HG03066 (cell line): ENCODE measurements around the gene DSCAM.
"Not testable (repeated sequence)": the region's sequence is repeated elsewhere in the genome, so short reads cannot be mapped to it uniquely, and the experiment has no call there.

Source experiments
- ATAC-seq: cut with Tn5 transposase; IDR thresholded peaks from one replicate; pipeline ENCODE4 v1.9.1; 2021; ENCODE audit warnings: low read depth; ENCODE audit not compliant: unreplicated experiment

The DSCAM gene

GRCh38 chr21:40208948-40209345 is 638.0 kb downstream of the DSCAM start:
- ATAC-seq, result no peak

DNA sequence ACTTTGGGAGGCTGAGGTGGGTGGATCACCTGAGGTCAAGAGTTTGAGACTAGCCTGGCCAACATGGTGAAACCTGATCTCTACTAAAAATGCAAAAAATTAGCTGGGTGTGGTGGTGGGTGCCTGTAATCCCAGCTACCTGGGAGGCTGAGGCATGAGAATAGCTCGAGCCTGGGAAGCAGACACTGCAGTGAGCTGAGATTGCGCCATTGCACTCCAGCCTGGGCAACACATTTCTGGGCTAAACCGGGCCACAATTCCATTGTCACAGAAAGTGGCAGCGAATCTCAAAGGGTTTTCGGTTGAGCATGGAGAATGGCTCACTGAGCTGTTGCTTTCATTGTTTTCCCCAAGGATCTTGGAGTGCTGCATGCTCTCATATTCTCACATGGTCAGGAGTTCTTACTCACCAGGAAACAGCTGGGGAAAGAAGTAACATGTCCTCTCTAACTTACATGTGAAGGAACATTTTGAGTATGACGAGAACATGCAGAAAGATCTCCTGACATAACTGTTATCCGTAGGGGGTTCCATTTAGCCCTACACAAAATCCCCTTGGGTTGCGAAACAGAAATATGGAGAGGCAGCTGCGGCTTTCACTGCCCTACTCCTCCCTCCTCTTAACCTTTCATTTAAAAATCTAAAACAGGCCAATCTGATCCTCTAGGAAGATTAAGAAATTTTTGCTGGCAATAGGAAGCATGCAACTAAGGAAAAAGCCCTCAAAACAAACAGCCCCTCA is 638.6 kb downstream of the DSCAM start:
- no peak for ATAC-seq

- ATAC-seq, result no peak
These were observed 646.0 kb downstream of the DSCAM start for GRCh38 chr21:40200946-40201345.

DNA sequence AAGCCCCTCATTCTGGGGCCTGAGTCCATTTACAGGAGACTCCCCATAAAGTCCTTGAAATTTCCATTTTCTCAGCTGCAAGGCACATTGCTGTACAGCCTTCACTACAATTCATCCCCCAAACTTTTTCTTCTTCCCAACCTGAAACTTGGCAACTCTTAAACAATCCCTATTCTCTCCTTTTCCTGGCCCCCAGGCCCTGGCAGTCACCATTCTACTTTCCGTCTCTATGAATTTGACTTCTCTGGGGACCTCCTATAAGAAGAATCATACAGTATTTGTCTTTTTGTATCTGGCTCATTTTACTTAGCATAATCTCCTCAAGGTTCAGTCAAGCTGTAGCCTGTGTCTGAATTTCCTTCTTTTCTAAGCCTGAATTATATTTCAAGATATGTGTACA is 646.8 kb downstream of the DSCAM start:
- no peak for ATAC-seq

GRCh38 chr21:40194185-40194980 is 652.6 kb downstream of the DSCAM start:
- ATAC-seq, result no peak

- ATAC-seq, result no peak
These were observed 655.3 kb downstream of the DSCAM start for GRCh38 chr21:40191616-40192015.

GRCh38 chr21:40191196-40191595 is 655.8 kb downstream of the DSCAM start:
- no peak for ATAC-seq

GRCh38 chr21:40187946-40188654 is 658.9 kb downstream of the DSCAM start:
- no peak for ATAC-seq

GRCh38 chr21:40187244-40187643 is 659.7 kb downstream of the DSCAM start:
- no peak for ATAC-seq

GRCh38 chr21:40186045-40186444 is 660.9 kb downstream of the DSCAM start:
- no peak for ATAC-seq

- no peak for ATAC-seq
These were observed 661.8 kb downstream of the DSCAM start for GRCh38 chr21:40185208-40185607.

DNA sequence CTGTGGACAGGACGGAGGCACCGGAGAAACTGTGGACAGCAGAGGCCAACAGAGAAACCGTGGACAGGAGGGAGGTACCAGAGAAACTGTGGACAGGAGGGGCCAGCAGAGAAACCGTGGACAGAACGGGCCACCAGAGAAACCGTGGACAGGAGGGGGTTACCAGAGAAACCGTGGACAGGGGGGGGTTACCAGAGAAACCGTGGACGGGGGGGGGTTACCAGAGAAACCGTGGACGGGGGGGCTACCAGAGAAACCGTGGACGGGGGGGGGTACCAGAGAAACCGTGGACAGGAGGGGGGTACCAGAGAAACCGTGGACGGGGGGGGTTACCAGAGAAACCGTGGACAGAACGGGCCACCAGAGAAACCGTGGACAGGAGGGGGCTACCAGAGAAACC is 664.5 kb downstream of the DSCAM start:
- not testable (repeated sequence) for ATAC-seq

DNA sequence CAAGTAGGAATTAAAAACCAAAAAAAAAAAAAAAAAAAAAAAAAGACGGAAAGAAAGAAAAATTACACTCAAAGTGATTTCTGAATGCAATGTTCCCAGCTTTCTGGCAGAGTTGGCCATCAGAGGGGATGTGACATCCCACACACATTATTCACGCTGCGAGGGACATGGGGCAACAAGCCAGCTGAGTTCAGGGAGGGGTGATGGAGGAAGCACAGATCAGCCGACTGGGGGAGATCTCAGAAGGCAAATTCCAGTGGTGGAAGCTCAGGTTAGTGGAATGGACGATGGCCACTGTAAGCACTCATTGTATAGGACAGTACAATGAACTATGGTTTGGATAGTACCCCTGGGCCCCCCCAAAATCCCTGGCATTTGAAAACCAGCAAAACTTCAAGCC is 667.8 kb downstream of the DSCAM start:
- no peak for ATAC-seq

DNA sequence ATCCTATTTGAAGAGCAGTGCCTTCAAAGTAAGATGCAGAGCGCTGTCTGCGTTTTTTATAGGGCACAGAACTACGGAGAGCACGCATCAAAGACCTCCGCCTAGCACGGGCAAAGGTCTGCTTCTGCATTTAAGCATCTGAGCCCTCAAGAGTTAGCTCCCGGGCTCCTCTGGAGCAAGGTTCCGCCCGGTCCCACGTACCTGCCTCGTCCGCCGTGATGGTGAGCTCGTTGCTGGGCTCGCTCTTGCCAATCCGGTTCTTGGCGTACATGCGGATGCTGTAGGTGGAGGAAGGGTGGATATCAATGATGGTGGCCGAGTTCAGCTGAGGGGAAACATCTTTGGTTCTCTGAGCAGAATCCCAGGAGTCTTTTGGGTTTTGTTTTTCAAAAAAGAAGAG is 668.2 kb downstream of the DSCAM start:
- no peak for ATAC-seq

DNA sequence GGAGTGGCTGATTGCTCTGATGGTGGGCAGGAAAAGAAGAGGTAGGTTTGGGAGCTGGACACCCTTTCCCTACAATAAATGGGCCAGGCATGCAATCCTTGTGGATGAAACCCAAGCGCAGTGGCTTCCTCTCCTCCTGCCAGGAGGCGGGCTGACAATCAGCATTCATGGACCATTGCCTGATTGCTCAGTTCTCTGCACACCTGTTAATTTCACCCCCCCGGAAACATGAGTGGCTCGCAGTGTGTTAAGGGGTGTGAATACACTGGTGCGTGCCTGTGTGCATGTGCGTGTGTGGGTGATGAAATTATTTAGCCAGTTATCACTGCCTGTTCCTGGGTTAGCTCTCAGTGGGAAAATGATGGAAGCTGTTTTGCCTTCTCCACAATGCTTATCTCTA is 669.0 kb downstream of the DSCAM start:
- no peak for ATAC-seq

DNA sequence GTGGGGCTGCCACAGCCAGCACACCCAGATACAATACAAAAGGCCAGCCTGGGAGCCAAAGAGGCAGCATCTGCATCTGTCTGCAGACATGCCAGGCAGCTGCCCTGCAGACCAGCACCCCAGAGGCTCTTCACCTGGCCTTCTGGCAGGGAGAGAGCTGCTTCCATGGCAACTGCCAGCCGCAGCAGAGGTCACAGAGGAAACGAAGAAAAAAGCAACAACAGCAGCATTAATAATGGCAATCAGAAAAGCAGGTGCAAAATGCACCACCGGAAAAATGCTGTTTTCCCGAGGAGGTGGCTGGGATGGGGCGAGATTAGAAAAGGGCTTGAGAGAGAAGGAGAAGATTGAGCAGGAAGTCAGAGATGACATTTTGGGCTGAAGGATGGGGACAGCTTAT is 670.2 kb downstream of the DSCAM start:
- no peak for ATAC-seq

DNA sequence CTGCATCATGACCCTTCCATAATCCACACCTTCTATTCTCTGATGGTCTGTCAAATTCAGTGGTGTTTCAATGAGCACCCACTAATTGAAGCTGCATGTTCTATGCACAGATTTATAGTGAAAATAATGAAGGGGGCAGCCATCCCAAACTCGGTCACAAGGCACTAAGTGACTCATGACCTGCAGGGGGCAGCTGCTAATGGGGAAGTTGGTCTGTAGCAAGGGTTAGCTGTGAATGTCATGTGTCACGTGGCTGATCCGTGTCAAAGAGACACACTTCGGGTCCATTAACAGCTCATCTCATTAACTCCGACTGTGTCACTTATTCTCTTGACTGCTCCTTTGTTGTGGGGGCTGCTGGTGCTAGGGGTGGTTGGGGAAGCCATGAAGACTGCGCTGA is 673.1 kb downstream of the DSCAM start:
- no peak for ATAC-seq

DNA sequence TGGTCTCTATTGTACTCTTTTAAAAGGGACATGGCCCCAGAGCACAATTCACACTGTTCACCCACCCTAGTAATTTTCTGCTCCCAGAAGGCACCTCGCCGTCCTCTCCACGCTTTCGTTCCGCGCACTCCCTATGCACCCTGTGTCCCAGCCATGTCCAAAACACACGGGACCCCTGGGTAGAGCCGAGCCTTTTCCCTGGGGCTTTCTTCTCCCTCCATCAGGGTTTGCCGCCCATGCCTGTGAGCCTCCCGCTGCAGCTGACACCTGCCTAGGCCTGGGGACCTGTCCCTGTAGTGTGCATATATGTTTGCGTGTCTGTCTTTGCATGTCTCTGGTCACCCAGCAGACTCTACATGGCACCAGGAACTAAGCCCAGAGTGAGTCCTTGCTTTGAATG is 677.0 kb downstream of the DSCAM start:
- ATAC-seq, result no peak

DNA sequence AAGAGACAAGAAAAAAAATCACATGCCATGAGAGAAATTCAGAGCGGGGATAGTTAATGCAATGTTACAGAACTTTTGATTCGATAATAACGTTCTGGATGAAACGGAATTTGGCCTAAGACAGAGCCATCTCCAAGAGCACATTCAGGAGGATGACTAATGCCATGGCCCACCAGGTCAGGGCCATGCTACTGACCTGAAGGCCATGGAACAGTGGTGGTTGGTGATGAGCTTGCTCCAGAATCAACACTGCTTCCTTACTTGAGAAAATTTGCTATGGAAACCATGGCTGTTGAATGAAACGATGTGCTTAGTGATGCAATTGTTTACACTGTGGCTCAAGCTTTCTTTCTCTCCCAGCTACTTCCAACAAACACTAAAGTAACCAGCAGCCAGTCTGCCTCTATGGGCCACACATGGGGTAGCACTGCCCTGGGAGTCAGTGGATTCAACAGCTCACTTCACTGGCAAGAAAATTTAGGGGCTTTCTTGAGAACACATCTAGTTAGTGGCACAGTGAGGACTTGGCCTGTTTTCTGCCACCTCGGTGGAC is 680.6 kb downstream of the DSCAM start:
- ATAC-seq, result no peak

DNA sequence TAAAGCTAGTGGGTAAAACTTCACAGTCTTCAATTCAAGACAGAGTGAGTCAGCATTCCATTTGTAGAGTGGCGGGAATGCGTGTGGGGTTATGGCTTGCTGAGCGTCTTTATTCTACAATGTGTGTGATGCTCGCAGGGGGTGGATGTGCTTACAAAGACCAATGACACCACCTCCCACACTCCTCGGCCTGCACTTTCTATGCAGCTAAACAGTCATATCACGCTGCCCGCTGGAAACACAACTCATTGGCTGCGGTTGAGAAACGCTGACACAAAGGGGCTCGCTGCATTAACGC is 681.2 kb downstream of the DSCAM start:
- no peak for ATAC-seq
